Heart left ventricle (tissue), 13 donors: ENCODE results near the gene IRF8.

Experiments used
- POLR2A ChIP-seq, 2 donors: fragments of 450-650 bp; IDR thresholded peaks; one replicate each; pipeline ENCODE4 v1.6.1; 2017; ENCODE audit warnings: antibody characterized with exemption in 2 of 2, mild to moderate bottlenecking in 2 of 2, moderate library complexity in 2 of 2
- TF ChIP-seq, protein P1 (sequence below), 12 donors: fragments of 200-600 bp; sonication (generic) in 4 of 12; IDR thresholded peaks; one replicate each; pipeline versions ENCODE4 v1.5.0 to v1.8.0; 2018 to 2022; ENCODE audit warnings: antibody characterized with exemption in 12 of 12, mild to moderate bottlenecking in 5 of 12
- donor health status: ischemic (EF 13 %, LVEDD 7.1; RV severe dilation, severe dysfunction).
- donor health status: DM: no; HTN: yes; CAD: no.
- donor health status: DM: no; HTN: no; CAD: no.
- donor health status: ischemic (EF 25% LVEDD 6.9; RV normal size, moderate dysfunction).
- donor health status: ischemic (EF 25% LVEDD 5.7; RV mildly dilated, moderate dysfunction).
- donor health status: ischemic (EF 35%, LVEDD 5.7; RV mildly dilated, moderate dysfunction).
- donor health status: nonischemic (EF 11% LVEDD 7.7; RV severe dilation, severe dysfunction).
- donor health status: DM: yes; HTN: yes; CAD: no.
- donor health status: PGD.
- donor health status: ischemic (EF 29% LVEDD 5.4; RV normal size, mild dysfunction).
- donor health status: nonischemic (EF 23%, LVEDD 6.1; RV moderate dilation, normal function).

DNA sequence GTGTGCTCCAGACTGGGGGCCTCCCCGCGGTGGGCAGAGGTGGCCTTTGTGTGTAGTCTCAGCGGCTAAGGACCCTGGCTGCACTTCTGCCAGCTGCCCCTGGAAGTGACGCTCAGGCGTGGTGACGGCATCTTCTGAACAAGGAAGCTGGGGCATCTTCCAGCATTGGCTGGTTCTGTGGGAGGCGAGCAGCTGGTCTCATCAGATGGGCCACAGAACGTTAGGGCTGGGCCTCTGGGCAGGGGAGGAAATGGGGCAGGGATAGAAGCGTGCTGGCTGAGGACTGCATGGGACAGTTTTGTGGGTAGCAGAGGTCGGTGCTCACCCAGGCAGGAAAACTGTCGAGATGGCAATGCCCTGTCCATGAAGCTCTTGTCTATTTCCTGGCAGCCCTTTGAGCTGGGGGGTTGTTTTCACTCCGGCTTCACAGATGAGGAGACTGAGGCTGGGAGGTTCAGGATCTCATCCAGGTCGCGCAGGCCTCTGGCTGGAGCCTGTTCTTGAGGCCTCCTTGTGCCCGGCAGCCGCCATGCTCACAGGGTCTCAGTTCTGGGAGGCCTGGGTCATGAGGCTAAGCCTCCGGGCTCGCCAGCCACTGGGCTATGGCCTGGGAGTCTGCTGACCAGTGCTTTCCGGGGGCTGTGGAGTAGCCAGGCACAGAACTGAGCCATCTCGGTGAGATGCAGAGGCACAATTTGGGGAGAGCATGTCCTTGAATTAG lies 16.3 kb downstream of the IRF8 start:
- TF ChIP-seq, protein P1, sequence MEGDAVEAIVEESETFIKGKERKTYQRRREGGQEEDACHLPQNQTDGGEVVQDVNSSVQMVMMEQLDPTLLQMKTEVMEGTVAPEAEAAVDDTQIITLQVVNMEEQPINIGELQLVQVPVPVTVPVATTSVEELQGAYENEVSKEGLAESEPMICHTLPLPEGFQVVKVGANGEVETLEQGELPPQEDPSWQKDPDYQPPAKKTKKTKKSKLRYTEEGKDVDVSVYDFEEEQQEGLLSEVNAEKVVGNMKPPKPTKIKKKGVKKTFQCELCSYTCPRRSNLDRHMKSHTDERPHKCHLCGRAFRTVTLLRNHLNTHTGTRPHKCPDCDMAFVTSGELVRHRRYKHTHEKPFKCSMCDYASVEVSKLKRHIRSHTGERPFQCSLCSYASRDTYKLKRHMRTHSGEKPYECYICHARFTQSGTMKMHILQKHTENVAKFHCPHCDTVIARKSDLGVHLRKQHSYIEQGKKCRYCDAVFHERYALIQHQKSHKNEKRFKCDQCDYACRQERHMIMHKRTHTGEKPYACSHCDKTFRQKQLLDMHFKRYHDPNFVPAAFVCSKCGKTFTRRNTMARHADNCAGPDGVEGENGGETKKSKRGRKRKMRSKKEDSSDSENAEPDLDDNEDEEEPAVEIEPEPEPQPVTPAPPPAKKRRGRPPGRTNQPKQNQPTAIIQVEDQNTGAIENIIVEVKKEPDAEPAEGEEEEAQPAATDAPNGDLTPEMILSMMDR (IDR thresholded peaks at IDR 0.05) = no peak
- no peak for TF ChIP-seq POLR2A (IDR thresholded peaks at IDR 0.05)
